ENCODE measurements around the gene JAK2. TPM values are rescaled to one million over a fixed set of nuclear protein-coding genes. Genes with fewer than 3 reads are reported as not detected.

Gene JAK2
- polyA plus RNA-seq, 1 of the 3 experiments (the other 2 are of a cell fraction): 1.3 TPM

DNA sequence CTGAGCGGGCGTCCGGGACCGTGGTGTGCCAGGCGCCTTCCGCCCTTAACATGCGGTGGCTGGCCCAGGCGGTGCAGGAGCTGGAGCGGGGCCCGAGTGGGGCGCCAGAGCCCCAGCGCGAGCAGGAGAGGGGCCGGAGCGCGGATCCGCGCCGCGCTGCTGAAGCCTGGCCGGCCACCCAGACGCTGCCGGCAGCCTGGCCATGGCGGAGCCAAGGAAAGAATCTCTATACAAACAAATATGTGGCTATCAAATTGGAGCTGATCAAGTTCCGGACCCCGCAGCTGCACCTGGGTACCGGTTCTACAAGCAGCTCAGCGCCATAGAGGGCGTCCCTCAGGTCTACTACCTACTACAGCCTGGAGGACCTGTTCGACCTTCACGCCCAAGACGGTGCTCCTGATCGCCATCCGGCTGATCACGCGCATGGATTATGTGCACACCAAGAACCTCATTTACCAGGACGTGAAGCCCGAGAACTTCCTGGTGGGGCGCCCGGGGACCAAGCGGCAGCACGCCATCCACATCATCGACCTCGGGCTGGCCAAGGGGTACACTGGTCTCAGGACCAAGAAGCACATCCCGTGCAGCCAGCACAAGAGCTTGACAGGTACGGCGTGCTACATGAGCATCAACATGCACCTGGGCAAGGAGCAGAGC, 55.8 kb downstream of the JAK2 start:
- DNase-seq: no peak

GRCh38 chr9:5041390-5042115, 56.5 kb downstream of the JAK2 start:
- Histone ChIP-seq H3K27ac (ENCODE audit: low read depth in 2 of 2, low read length in 1 of 2) (no peak overlapping the region), H2AFZ (ENCODE audit: low read depth) (no peak overlapping the region), H3F3A (replicated peaks; ENCODE audit: insufficient read depth) (no peaks in the 10 kb centered on the region), H3K4me1 (ENCODE audit: control insufficient read depth in 1 of 2, insufficient read depth in 2 of 2, low read depth in 1 of 2, low read length in 1 of 2) (no peaks in the 10 kb centered on the region), H3K27me3 (ENCODE audit: insufficient read depth) (no peaks in the 10 kb centered on the region), H3K4me3 (ENCODE audit: low read depth in 2 of 2, low read length in 1 of 2) (no peak overlapping the region; a peak in 1 of 4 replicates), H4K20me1 (ENCODE audit: insufficient read depth) (no peaks in the 10 kb centered on the region), H3K4me2 (no peak overlapping the region), H3K36me3 (replicated peaks in 1 of 2; ENCODE audit: control insufficient read depth in 1 of 2, insufficient read depth in 2 of 2, low read length in 1 of 2) (peaks cover 11 to 34% of the 10 kb centered on the region in 2 experiments), H3K9ac (no peak overlapping the region), H3K9me2 (no peaks in the 10 kb centered on the region), H3K9me3 (no peaks in the 10 kb centered on the region), H3K79me2 (ENCODE audit: insufficient read depth) (no peaks in the 10 kb centered on the region)
- ChIA-PET CTCF (no interaction called here), POLR2A (no interaction called here)
- WGBS (ENCODE audit: low lambda C conversion rate): 98% methylated on average over 34 of the region's 48 CpGs
- peak; percentile 5 for DNase-seq
- TF ChIP-seq MXI1 (IDR thresholded peaks at IDR 0.05; ENCODE audit: low read depth, low read length) (no peak), POLR2AphosphoS5 (IDR thresholded peaks at IDR 0.05; ENCODE audit: low read depth, low read length) (no peak), NRF1 (IDR thresholded peaks at IDR 0.05; ENCODE audit: low read depth, low read length) (no peak), FOXM1 (IDR thresholded peaks at IDR 0.05; ENCODE audit: low read depth) (no peak), GATA2 (CRISPR knock-in tag; IDR thresholded peaks at IDR 0.05) (no peak), TEAD4 (IDR thresholded peaks at IDR 0.05; ENCODE audit: borderline replicate concordance, insufficient read depth) (no peak), FOXJ3 (CRISPR knock-in tag; IDR thresholded peaks at IDR 0.05) (no peak), ELF1 (IDR thresholded peaks at IDR 0.05) (no peak), TCF12 (IDR thresholded peaks at IDR 0.05) (no peak)
- TF ChIP-seq, protein P1, sequence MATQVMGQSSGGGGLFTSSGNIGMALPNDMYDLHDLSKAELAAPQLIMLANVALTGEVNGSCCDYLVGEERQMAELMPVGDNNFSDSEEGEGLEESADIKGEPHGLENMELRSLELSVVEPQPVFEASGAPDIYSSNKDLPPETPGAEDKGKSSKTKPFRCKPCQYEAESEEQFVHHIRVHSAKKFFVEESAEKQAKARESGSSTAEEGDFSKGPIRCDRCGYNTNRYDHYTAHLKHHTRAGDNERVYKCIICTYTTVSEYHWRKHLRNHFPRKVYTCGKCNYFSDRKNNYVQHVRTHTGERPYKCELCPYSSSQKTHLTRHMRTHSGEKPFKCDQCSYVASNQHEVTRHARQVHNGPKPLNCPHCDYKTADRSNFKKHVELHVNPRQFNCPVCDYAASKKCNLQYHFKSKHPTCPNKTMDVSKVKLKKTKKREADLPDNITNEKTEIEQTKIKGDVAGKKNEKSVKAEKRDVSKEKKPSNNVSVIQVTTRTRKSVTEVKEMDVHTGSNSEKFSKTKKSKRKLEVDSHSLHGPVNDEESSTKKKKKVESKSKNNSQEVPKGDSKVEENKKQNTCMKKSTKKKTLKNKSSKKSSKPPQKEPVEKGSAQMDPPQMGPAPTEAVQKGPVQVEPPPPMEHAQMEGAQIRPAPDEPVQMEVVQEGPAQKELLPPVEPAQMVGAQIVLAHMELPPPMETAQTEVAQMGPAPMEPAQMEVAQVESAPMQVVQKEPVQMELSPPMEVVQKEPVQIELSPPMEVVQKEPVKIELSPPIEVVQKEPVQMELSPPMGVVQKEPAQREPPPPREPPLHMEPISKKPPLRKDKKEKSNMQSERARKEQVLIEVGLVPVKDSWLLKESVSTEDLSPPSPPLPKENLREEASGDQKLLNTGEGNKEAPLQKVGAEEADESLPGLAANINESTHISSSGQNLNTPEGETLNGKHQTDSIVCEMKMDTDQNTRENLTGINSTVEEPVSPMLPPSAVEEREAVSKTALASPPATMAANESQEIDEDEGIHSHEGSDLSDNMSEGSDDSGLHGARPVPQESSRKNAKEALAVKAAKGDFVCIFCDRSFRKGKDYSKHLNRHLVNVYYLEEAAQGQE (IDR thresholded peaks at IDR 0.05; ENCODE audit: low read depth, low read length): no peak
- TF ChIP-seq, protein P2, sequence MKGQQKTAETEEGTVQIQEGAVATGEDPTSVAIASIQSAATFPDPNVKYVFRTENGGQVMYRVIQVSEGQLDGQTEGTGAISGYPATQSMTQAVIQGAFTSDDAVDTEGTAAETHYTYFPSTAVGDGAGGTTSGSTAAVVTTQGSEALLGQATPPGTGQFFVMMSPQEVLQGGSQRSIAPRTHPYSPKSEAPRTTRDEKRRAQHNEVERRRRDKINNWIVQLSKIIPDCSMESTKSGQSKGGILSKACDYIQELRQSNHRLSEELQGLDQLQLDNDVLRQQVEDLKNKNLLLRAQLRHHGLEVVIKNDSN (IDR thresholded peaks at IDR 0.05; ENCODE audit: borderline replicate concordance, low read depth): no peak

More for the DNA sequence above, 55.8 kb downstream of the JAK2 start:
- H3K36me3 ChIP-seq (replicated peaks in 1 of 2; ENCODE audit: control insufficient read depth in 1 of 2, insufficient read depth in 2 of 2, low read length in 1 of 2): peaks cover 11 to 27% of the 10 kb centered on the region in 2 experiments
- ChIA-PET POLR2A (no interaction called here), CTCF (no interaction called here)
- H3K9me2 ChIP-seq: no peaks in the 10 kb centered on the region
- H3F3A ChIP-seq (replicated peaks; ENCODE audit: insufficient read depth): no peaks in the 10 kb centered on the region
- H3K79me2 ChIP-seq (ENCODE audit: insufficient read depth): no peaks in the 10 kb centered on the region
- H3K4me1 ChIP-seq (ENCODE audit: control insufficient read depth in 1 of 2, insufficient read depth in 2 of 2, low read depth in 1 of 2, low read length in 1 of 2): no peaks in the 10 kb centered on the region
- no peak for TF ChIP-seq POLR2AphosphoS5 (IDR thresholded peaks at IDR 0.05; ENCODE audit: low read depth, low read length)
- no peak for TF ChIP-seq CHD2 (IDR thresholded peaks at IDR 0.05; ENCODE audit: low read length, partially characterized antibody)
- TF ChIP-seq MXI1 (IDR thresholded peaks at IDR 0.05; ENCODE audit: low read depth, low read length): no peak
- TF ChIP-seq GATA2 (CRISPR knock-in tag; IDR thresholded peaks at IDR 0.05): no peak
- TF ChIP-seq RCOR1 (IDR thresholded peaks at IDR 0.05; ENCODE audit: low read length): no peak
- no peak for TF ChIP-seq GABPA (IDR thresholded peaks at IDR 0.05; ENCODE audit: low read depth)
- TF ChIP-seq JUND (IDR thresholded peaks at IDR 0.05): no peak
- TF ChIP-seq RXRA (IDR thresholded peaks at IDR 0.05; ENCODE audit: borderline replicate concordance, low read depth): no peak
- no peak for TF ChIP-seq ELF1 (IDR thresholded peaks at IDR 0.05)
- TF ChIP-seq MEF2A (IDR thresholded peaks at IDR 0.05; ENCODE audit: borderline replicate concordance, low read depth): no peak
- TF ChIP-seq, protein P1 (IDR thresholded peaks at IDR 0.05; ENCODE audit: low read depth, low read length): no peak
- no peak for TF ChIP-seq RAD21 (IDR thresholded peaks at IDR 0.05; ENCODE audit: low read length)
- no peak for TF ChIP-seq FOSL2 (IDR thresholded peaks at IDR 0.05; ENCODE audit: borderline replicate concordance, low read depth)
- no peak for TF ChIP-seq RFX5 (IDR thresholded peaks at IDR 0.05; ENCODE audit: low read length)
- TF ChIP-seq FOXM1 (IDR thresholded peaks at IDR 0.05; ENCODE audit: low read depth): no peak
- TF ChIP-seq SMC3 (IDR thresholded peaks at IDR 0.05; ENCODE audit: low read depth, low read length): no peak
- H3K9ac ChIP-seq: no peak overlapping the region
- H2AFZ ChIP-seq (ENCODE audit: low read depth): no peak overlapping the region
- no peak overlapping the region for H3K27ac ChIP-seq (ENCODE audit: low read depth in 2 of 2, low read length in 1 of 2)
- H3K4me2 ChIP-seq: no peak overlapping the region
- H3K9me3 ChIP-seq: no peaks in the 10 kb centered on the region
- WGBS (ENCODE audit: low lambda C conversion rate): 93% methylated on average over 34 of the region's 47 CpGs
- no peak overlapping the region; a peak in 1 of 4 replicates for H3K4me3 ChIP-seq (ENCODE audit: low read depth in 2 of 2, low read length in 1 of 2)
- no peaks in the 10 kb centered on the region for H4K20me1 ChIP-seq (ENCODE audit: insufficient read depth)
- no peaks in the 10 kb centered on the region for H3K27me3 ChIP-seq (ENCODE audit: insufficient read depth)
